ENCODE results near the gene MARCHF4. TPM values are rescaled to one million over a fixed set of nuclear protein-coding genes. Genes with fewer than 3 reads are reported as not detected.

The MARCHF4 gene
- total RNA-seq, 1 experiment from 2014 or later: 0.26 TPM

DNA sequence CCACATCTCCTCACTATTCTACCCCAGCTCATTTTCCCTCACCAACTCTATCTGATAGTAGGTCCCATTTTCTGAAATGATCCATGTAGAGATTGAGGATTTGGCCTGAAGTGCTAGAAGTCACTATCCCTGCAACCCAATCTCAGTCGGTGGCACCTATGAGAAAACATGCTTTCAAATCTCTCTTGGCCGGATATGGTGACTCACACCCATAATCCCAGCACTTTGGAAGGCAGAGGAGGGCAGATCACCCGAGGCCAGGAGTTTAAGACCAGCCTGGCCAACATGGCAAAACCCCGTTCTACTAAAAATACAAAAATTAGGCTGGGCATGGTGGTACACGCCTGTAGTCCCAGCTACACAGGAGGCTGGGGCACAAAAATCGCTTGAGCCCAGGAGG, 19.1 kb upstream of the MARCHF4 start:
- H2AFZ ChIP-seq (ENCODE audit: low read length): no peak overlapping the region
- no peak overlapping the region for H3K9ac ChIP-seq (ENCODE audit: extremely low read depth, insufficient read length, low read length)
- no peak overlapping the region for H4K8ac ChIP-seq (replicated peaks; ENCODE audit: insufficient read length, low read depth, low read length)
- H3K79me1 ChIP-seq (ENCODE audit: insufficient read depth, low read depth, low read length, poor library complexity, severe bottlenecking): no peaks in the 10 kb centered on the region
- no peak overlapping the region for H3K56ac ChIP-seq (ENCODE audit: insufficient read length, low read depth, low read length)
- no peak overlapping the region for H4K91ac ChIP-seq (ENCODE audit: insufficient read length, low read depth, low read length)
- no peak overlapping the region for H3T11ph ChIP-seq (ENCODE audit: low read length)
- H2BK12ac ChIP-seq (ENCODE audit: insufficient read length, low read depth, low read length): no peak overlapping the region
- H3K4me2 ChIP-seq (ENCODE audit: insufficient read depth, insufficient read length, low read length): no peak overlapping the region
- no peak overlapping the region for H3K4ac ChIP-seq (ENCODE audit: low read depth, low read length)
- H2BK20ac ChIP-seq (ENCODE audit: low read depth, low read length, poor library complexity, severe bottlenecking): no peak overlapping the region
- no peaks in the 10 kb centered on the region for H4K20me1 ChIP-seq (ENCODE audit: control insufficient read depth, insufficient read depth, insufficient read length)
- peaks cover 7 to 12% of the 10 kb centered on the region in 2 experiments; a peak in 3 of 4 replicates for H3K4me1 Mint-ChIP-seq
- no peaks in the 10 kb centered on the region; a peak in 2 of 7 replicates for H3K36me3 Mint-ChIP-seq (ENCODE audit: insufficient read depth in 1 of 3, low read depth in 3 of 3)
- no peak overlapping the region for H4K5ac ChIP-seq (ENCODE audit: insufficient read length, low read depth, low read length)
- no peak overlapping the region for H3K27ac ChIP-seq (ENCODE audit: insufficient read length, low read depth, low read length)
- H3K4me3 Mint-ChIP-seq: no peak overlapping the region
- no peak overlapping the region for H2BK15ac ChIP-seq (ENCODE audit: low read depth, low read length)
- peaks cover 4% of the 10 kb centered on the region for H3K27me3 Mint-ChIP-seq (ENCODE audit: low read depth)
- no peak overlapping the region for H2BK120ac ChIP-seq (ENCODE audit: low read depth, low read length, poor library complexity, severe bottlenecking)
- no CpG with 5 or more reads among the region's 6 CpGs for WGBS (ENCODE audit: extremely low coverage, insufficient read length, low lambda C conversion rate)
- H2BK5ac ChIP-seq (ENCODE audit: insufficient read length, low read length): no peak overlapping the region
- no peaks in the 10 kb centered on the region for H3K9me3 Mint-ChIP-seq
- no peaks in the 10 kb centered on the region for H3K9me3 ChIP-seq (ENCODE audit: control insufficient read depth, low read depth, low read length)
- TF ChIP-seq, protein P1, sequence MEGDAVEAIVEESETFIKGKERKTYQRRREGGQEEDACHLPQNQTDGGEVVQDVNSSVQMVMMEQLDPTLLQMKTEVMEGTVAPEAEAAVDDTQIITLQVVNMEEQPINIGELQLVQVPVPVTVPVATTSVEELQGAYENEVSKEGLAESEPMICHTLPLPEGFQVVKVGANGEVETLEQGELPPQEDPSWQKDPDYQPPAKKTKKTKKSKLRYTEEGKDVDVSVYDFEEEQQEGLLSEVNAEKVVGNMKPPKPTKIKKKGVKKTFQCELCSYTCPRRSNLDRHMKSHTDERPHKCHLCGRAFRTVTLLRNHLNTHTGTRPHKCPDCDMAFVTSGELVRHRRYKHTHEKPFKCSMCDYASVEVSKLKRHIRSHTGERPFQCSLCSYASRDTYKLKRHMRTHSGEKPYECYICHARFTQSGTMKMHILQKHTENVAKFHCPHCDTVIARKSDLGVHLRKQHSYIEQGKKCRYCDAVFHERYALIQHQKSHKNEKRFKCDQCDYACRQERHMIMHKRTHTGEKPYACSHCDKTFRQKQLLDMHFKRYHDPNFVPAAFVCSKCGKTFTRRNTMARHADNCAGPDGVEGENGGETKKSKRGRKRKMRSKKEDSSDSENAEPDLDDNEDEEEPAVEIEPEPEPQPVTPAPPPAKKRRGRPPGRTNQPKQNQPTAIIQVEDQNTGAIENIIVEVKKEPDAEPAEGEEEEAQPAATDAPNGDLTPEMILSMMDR (conservative IDR thresholded peaks at IDR 0.05): no peak
- no peaks in the 10 kb centered on the region for H3K27me3 ChIP-seq (ENCODE audit: insufficient read depth, low read length)
- no peaks in the 10 kb centered on the region for H3K79me2 ChIP-seq (ENCODE audit: insufficient read depth, low read length)
- no peak overlapping the region for H3K14ac ChIP-seq (ENCODE audit: insufficient read depth, low read length)
- no peak for DNase-seq
- no peak overlapping the region for H3K18ac ChIP-seq (ENCODE audit: insufficient read length, low read depth, low read length)
- H3K23me2 ChIP-seq (ENCODE audit: insufficient read length, low read depth, low read length, poor library complexity, severe bottlenecking): no peaks in the 10 kb centered on the region
- H3K4me1 ChIP-seq (ENCODE audit: insufficient read depth, low read length): no peaks in the 10 kb centered on the region
- no peak overlapping the region for H2AK5ac ChIP-seq (ENCODE audit: insufficient read length, low read length)
- no peak overlapping the region for H3K23ac ChIP-seq (ENCODE audit: insufficient read length, low read depth, low read length)
- H3K27ac Mint-ChIP-seq: no peak overlapping the region; a peak in 1 of 7 replicates
